NT2/D1 (cell line): ENCODE measurements around the gene RIMS1.

Experiments
- DNase-seq: peaks from one replicate; pipeline ENCODE4 v3.0.0-alpha.2; 2011; ENCODE audit warnings: low read depth, low spot score
- H3K27me3 ChIP-seq: 2 replicates; pipeline ENCODE4 v1.6.0; 2011; ENCODE audit warnings: mild to moderate bottlenecking; ENCODE audit not compliant: insufficient read length, insufficient read depth
- H3K36me3 ChIP-seq: 2 replicates; pipeline ENCODE4 v1.6.1; 2011; ENCODE audit warnings: mild to moderate bottlenecking, low read length, mixed read lengths; ENCODE audit not compliant: insufficient read depth, insufficient read length
- H3K4me1 ChIP-seq: 2 replicates; pipeline ENCODE4 v1.5.1; 2011; ENCODE audit not compliant: insufficient read depth, insufficient read length
- H3K4me3 ChIP-seq: 2 replicates; pipeline ENCODE4 v1.5.1; 2011; ENCODE audit warnings: low read depth; ENCODE audit not compliant: insufficient read length
- H3K9ac ChIP-seq: 2 replicates; pipeline ENCODE4 v1.6.0; 2011; ENCODE audit warnings: low read depth; ENCODE audit not compliant: insufficient read length
- H3K9me3 ChIP-seq: 2 replicates; pipeline ENCODE4 v1.5.1; 2011; ENCODE audit warnings: mild to moderate bottlenecking, low read length; ENCODE audit not compliant: insufficient read depth
- SUZ12 ChIP-seq: IDR thresholded peaks from 2 replicates; pipeline ENCODE4 v1.6.1; 2011; ENCODE audit not compliant: insufficient read length, insufficient read depth; ENCODE audit errors: extremely low read depth
- YY1 ChIP-seq: IDR thresholded peaks from 2 replicates; pipeline ENCODE4 v1.6.1; 2011; ENCODE audit not compliant: insufficient read length, insufficient read depth
- ZNF274 ChIP-seq: IDR thresholded peaks from 2 replicates; pipeline ENCODE4 v1.6.1; 2011; ENCODE audit warnings: mild to moderate bottlenecking, low read depth, low read length

Gene RIMS1

GRCh38 chr6:72419966-72420365 lies 533.6 kb downstream of the RIMS1 start:
- no peaks in the 10 kb centered on the region for H3K4me1 ChIP-seq
- H3K9me3 ChIP-seq: no peaks in the 10 kb centered on the region
- TF ChIP-seq SUZ12: no peak
- no peaks in the 10 kb centered on the region for H3K27me3 ChIP-seq
- DNase-seq: no peak
- H3K36me3 ChIP-seq: no peaks in the 10 kb centered on the region
- no peak overlapping the region for H3K4me3 ChIP-seq
- H3K9ac ChIP-seq: no peak overlapping the region

- Histone ChIP-seq H3K9ac (no peak overlapping the region), H3K9me3 (no peaks in the 10 kb centered on the region), H3K4me1 (no peaks in the 10 kb centered on the region), H3K36me3 (no peaks in the 10 kb centered on the region), H3K27me3 (no peaks in the 10 kb centered on the region), H3K4me3 (no peak overlapping the region)
- TF ChIP-seq YY1 (no peak), ZNF274 (no peak), SUZ12 (no peak)
- DNase-seq: no peak
Observed at GRCh38 chr6:72420409-72420808, 534.1 kb downstream of the RIMS1 start.

DNA sequence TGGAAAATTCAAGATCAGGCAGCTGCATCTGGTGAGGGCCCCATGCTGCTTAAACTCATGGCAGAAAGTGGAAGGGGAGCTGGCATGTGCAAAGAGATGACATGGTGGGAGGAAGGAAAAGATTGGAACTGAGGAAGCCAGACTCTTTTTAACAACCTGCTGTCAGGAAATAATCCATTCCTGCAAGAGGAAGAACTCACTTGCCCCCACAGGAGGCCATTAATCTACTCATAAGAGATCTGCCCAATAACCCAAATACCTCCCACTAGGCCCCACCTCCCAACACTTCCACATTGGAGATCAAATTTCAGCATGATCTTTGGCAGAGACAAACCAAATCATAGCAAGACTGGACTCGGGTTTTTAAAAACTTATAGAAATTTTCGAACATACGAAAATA lies 535.0 kb downstream of the RIMS1 start:
- no peaks in the 10 kb centered on the region for H3K4me1 ChIP-seq
- H3K9ac ChIP-seq: no peak overlapping the region
- TF ChIP-seq YY1: no peak
- no peak for TF ChIP-seq SUZ12
- TF ChIP-seq ZNF274: no peak
- H3K4me3 ChIP-seq: no peak overlapping the region
- H3K36me3 ChIP-seq: no peaks in the 10 kb centered on the region
- no peaks in the 10 kb centered on the region for H3K27me3 ChIP-seq
- no peaks in the 10 kb centered on the region for H3K9me3 ChIP-seq
- DNase-seq: no peak

- Histone ChIP-seq H3K27me3 (no peaks in the 10 kb centered on the region), H3K4me1 (no peaks in the 10 kb centered on the region), H3K4me3 (no peak overlapping the region), H3K9ac (no peak overlapping the region), H3K9me3 (no peaks in the 10 kb centered on the region), H3K36me3 (no peaks in the 10 kb centered on the region)
- DNase-seq: no peak
- no peak for TF ChIP-seq SUZ12
- TF ChIP-seq YY1: no peak
- no peak for TF ChIP-seq ZNF274
Observed at GRCh38 chr6:72422171-72422570, 535.8 kb downstream of the RIMS1 start.

GRCh38 chr6:72424476-72424875 lies 538.1 kb downstream of the RIMS1 start:
- H3K9ac ChIP-seq: no peak overlapping the region
- no peak for TF ChIP-seq SUZ12
- TF ChIP-seq YY1: no peak
- no peak for TF ChIP-seq ZNF274
- no peaks in the 10 kb centered on the region for H3K4me1 ChIP-seq
- H3K9me3 ChIP-seq: no peaks in the 10 kb centered on the region
- H3K4me3 ChIP-seq: no peak overlapping the region
- DNase-seq: no peak
- no peaks in the 10 kb centered on the region for H3K36me3 ChIP-seq
- no peaks in the 10 kb centered on the region for H3K27me3 ChIP-seq

GRCh38 chr6:72425003-72425681 lies 538.8 kb downstream of the RIMS1 start:
- DNase-seq: no peak
- Histone ChIP-seq H3K4me1 (no peaks in the 10 kb centered on the region), H3K9me3 (no peaks in the 10 kb centered on the region), H3K9ac (no peak overlapping the region), H3K36me3 (no peaks in the 10 kb centered on the region), H3K4me3 (no peak overlapping the region), H3K27me3 (no peaks in the 10 kb centered on the region)
- no peak for TF ChIP-seq ZNF274
- no peak for TF ChIP-seq SUZ12
- TF ChIP-seq YY1: no peak

- DNase-seq: no peak
- Histone ChIP-seq H3K9me3 (no peaks in the 10 kb centered on the region), H3K4me3 (no peak overlapping the region), H3K27me3 (no peaks in the 10 kb centered on the region), H3K4me1 (no peaks in the 10 kb centered on the region), H3K36me3 (no peaks in the 10 kb centered on the region), H3K9ac (no peak overlapping the region)
- TF ChIP-seq SUZ12 (no peak), YY1 (no peak), ZNF274 (no peak)
Observed at GRCh38 chr6:72440611-72441010, 554.3 kb downstream of the RIMS1 start.
